Thoracic aorta (tissue), 2 donors: ENCODE data around the gene SPTBN5. TPM values are rescaled to one million over a fixed set of nuclear protein-coding genes. Genes with fewer than 3 reads are reported as not detected.

Experiments used
- ATAC-seq: fragments of 150-250 bp; one replicate; pipeline ENCODE4 v1.8.0; 2017; ENCODE audit warnings: low read depth; ENCODE audit not compliant: insufficient number of reproducible peaks, low FRiP score
- DNase-seq: peaks from one replicate; pipeline ENCODE4 v3.0.0-alpha.2; 2020; ENCODE audit warnings: low spot score
- H3K27ac ChIP-seq, 2 donors: fragments of 200-600 bp; sonication (generic); 1 replicate in 1 of 2; 2 replicates in 1 of 2; pipeline ENCODE4 v1.5.1; 2016; ENCODE audit warnings: mild to moderate bottlenecking in 2 of 2, moderate library complexity in 2 of 2
- H3K27me3 ChIP-seq: fragments of 200-600 bp; sonication (generic); replicated peaks from 2 replicates; pipeline ENCODE4 v1.6.0; 2016; ENCODE audit warnings: mild to moderate bottlenecking; ENCODE audit not compliant: insufficient read depth
- H3K36me3 ChIP-seq: fragments of 200-600 bp; sonication (generic); one replicate; pipeline ENCODE4 v1.5.1; 2016
- H3K4me1 ChIP-seq, 2 donors: fragments of 200-600 bp; sonication (generic); 1 replicate in 1 of 2; 2 replicates in 1 of 2; pipeline versions ENCODE4 v1.5.1 to v1.6.0; 2016; ENCODE audit warnings: low read depth in 2 of 2, mild to moderate bottlenecking in 1 of 2; ENCODE audit not compliant: control insufficient read depth in 1 of 2
- H3K4me3 ChIP-seq: fragments of 200-600 bp; sonication (generic); 2 replicates; pipeline ENCODE4 v1.5.1; 2016; ENCODE audit warnings: mild to moderate bottlenecking
- H3K9me3 ChIP-seq: fragments of 200-600 bp; sonication (generic); 2 replicates; pipeline ENCODE4 v1.5.1; 2016
- CTCF ChIP-seq: fragments of 200-600 bp; sonication (generic); IDR thresholded peaks from one replicate; pipeline ENCODE4 v1.5.1; 2019; ENCODE audit warnings: antibody characterized with exemption
- total RNA-seq, 2 donors: library from RNA; depleted of rRNA; stranded (reverse); fragments of >200 nt; gene quantifications; one replicate each; pipeline versions ENCODE4 v1.1.0 to v1.2.3, GENCODE V29; 2016

The SPTBN5 gene
- total RNA-seq, 2 donors from 2014 or later, result 1.3 to 3.9 TPM

DNA sequence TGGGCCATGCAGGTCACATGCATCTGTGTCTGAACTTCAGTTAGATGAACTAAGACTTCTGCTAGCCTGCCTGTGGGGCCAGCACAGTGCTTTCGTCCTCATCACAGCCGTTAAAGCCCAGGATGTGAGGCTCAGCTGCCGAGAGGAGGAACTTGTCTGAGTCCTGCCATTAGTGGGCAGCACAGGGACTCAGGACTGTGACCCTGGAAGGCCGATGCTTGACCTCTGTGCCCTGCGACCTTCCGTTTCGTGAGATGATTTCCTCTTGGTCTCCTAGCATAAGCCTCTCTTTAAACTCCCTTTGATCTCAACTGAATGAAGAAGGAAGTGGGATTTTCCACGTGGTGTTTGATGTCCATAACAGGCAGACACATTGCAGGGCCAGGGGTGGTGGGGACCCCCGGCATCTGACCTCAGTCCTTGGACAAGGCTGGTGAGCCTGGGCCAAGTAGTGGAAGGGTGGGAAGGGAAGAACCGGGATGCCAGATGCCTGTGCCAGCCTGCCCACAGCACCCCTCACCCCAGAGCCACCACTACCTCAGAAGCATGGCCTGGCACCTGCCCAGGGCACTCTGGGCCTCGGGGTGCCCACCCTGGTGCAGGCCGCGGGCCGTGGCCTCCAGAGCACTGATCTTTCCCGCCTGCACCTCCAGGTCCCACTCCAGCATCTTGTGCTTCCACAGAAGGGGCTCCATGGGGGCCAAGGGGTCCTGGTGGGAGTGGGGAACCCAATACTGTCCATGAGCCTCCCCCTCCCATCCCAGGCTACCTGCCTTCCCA is 33.6 kb downstream of the SPTBN5 start:
- ATAC-seq (no peak), DNase-seq (no peak)
- Histone ChIP-seq H3K27me3 (no peaks in the 10 kb centered on the region), H3K4me3 (no peak overlapping the region), H3K9me3 (no peaks in the 10 kb centered on the region), H3K27ac (no peak overlapping the region), H3K4me1 (no peaks in the 10 kb centered on the region), H3K36me3 (no peaks in the 10 kb centered on the region)
- no peak for TF ChIP-seq CTCF

GRCh38 chr15:41858756-41859155 is 35.1 kb downstream of the SPTBN5 start:
- no peaks in the 10 kb centered on the region for H3K27me3 ChIP-seq

GRCh38 chr15:41857316-41857715 is 36.5 kb downstream of the SPTBN5 start:
- TF ChIP-seq CTCF, result no peak
- no peak for ATAC-seq
- H3K4me3 ChIP-seq, result no peak overlapping the region
- no peak overlapping the region for H3K27ac ChIP-seq
- no peaks in the 10 kb centered on the region for H3K9me3 ChIP-seq
- DNase-seq, result no peak
- no peaks in the 10 kb centered on the region for H3K36me3 ChIP-seq
- no peaks in the 10 kb centered on the region for H3K4me1 ChIP-seq
- no peaks in the 10 kb centered on the region for H3K27me3 ChIP-seq

More at GRCh38 chr15:41858756-41859155, 35.1 kb downstream of the SPTBN5 start:
- no peak for ATAC-seq
- Histone ChIP-seq H3K9me3 (no peaks in the 10 kb centered on the region), H3K4me1 (no peaks in the 10 kb centered on the region), H3K27ac (no peak overlapping the region), H3K36me3 (no peaks in the 10 kb centered on the region), H3K4me3 (no peak overlapping the region)
- DNase-seq, result no peak
- TF ChIP-seq CTCF, result no peak

DNA sequence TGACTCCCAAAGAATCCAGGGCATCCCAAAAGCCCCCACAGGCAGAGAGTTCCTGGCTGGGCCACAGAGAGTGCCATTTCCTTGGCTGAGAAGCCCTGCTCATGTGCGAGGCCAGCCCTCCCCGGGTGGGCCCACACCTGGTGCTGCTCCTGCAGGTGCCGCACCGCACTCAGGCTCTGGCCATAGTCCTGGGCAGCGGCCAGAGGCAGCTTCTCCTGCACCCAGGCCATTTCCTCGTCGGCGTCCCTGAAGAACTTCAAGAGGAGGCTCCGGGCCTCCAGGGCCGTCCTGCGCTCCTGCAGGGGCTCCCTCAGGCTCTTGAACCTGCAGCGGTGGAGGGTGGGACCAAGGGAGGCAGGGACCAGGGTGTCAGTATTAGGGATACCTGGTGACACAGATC is 37.1 kb downstream of the SPTBN5 start:
- TF ChIP-seq CTCF, result no peak
- H3K36me3 ChIP-seq, result no peaks in the 10 kb centered on the region
- ATAC-seq, result no peak
- H3K27me3 ChIP-seq, result no peaks in the 10 kb centered on the region
- H3K27ac ChIP-seq, result no peak overlapping the region
- H3K9me3 ChIP-seq, result no peaks in the 10 kb centered on the region
- H3K4me3 ChIP-seq, result no peak overlapping the region
- no peaks in the 10 kb centered on the region for H3K4me1 ChIP-seq
- DNase-seq, result no peak

GRCh38 chr15:41856262-41856661 is 37.6 kb downstream of the SPTBN5 start:
- Histone ChIP-seq H3K9me3 (no peaks in the 10 kb centered on the region), H3K4me3 (no peak overlapping the region), H3K4me1 (no peaks in the 10 kb centered on the region), H3K27ac (no peak overlapping the region), H3K36me3 (no peaks in the 10 kb centered on the region), H3K27me3 (no peaks in the 10 kb centered on the region)
- no peak for ATAC-seq
- DNase-seq, result no peak
- no peak for TF ChIP-seq CTCF
